DND-41 (cell line): ENCODE data around the gene CTTNBP2NL.

Experiments
- ATAC-seq: fragments of 200-7000 bp; cut with Tn5 transposase; 3 replicates; pipeline ENCODE4 v1.9.1; 2021; ENCODE audit warnings: low read depth; ENCODE audit not compliant: insufficient read depth
- DNase-seq: peaks from one replicate; pipeline ENCODE4 v3.0.0-alpha.2; 2020
- H2AFZ ChIP-seq: 2 replicates; pipeline ENCODE4 v1.6.0; 2012; ENCODE audit warnings: low read depth, low read length
- H3K27ac ChIP-seq: 2 replicates; pipeline ENCODE4 v1.5.1; 2012; ENCODE audit warnings: low read length, inconsistent platforms
- H3K27me3 ChIP-seq: fragments of 200-600 bp; sonication (generic); 2 replicates; pipeline ENCODE4 v1.6.0; 2012; ENCODE audit warnings: low read length, mild to moderate bottlenecking, inconsistent platforms; ENCODE audit not compliant: insufficient read depth, poor library complexity
- H3K36me3 ChIP-seq: 2 replicates; pipeline ENCODE4 v1.5.1; 2012; ENCODE audit warnings: low read length, inconsistent platforms; ENCODE audit not compliant: insufficient read depth
- H3K4me1 ChIP-seq: 2 replicates; pipeline ENCODE4 v1.5.1; 2012; ENCODE audit warnings: mild to moderate bottlenecking, low read length; ENCODE audit not compliant: insufficient read depth
- H3K4me2 ChIP-seq: 2 replicates; pipeline ENCODE4 v1.6.0; 2012; ENCODE audit warnings: mild to moderate bottlenecking, moderate library complexity, low read length, inconsistent platforms; ENCODE audit not compliant: insufficient read depth
- H3K4me3 ChIP-seq, 2 experiments: fragments of 200-600 bp in 1 of 2; shearing (Covaris generic) in 1 of 2; 2 replicates each; pipeline ENCODE4 v1.5.1; 2012 to 2016; ENCODE audit warnings: inconsistent platforms in 2 of 2, low read length in 2 of 2, mild to moderate bottlenecking in 2 of 2, low read depth in 1 of 2, moderate library complexity in 1 of 2
- H3K79me2 ChIP-seq: 2 replicates; pipeline ENCODE4 v1.6.0; 2012; ENCODE audit warnings: low read length, inconsistent platforms; ENCODE audit not compliant: insufficient read depth
- H3K9ac ChIP-seq: 2 replicates; pipeline ENCODE4 v1.6.0; 2012; ENCODE audit warnings: low read depth, mild to moderate bottlenecking, inconsistent platforms, low read length, moderate library complexity
- H3K9me3 ChIP-seq: 2 replicates; pipeline ENCODE4 v1.5.1; 2012; ENCODE audit warnings: low read length, moderate library complexity, mild to moderate bottlenecking, inconsistent platforms; ENCODE audit not compliant: insufficient read depth, severe bottlenecking
- H4K20me1 ChIP-seq: 2 replicates; pipeline ENCODE4 v1.6.0; 2012; ENCODE audit warnings: low read length; ENCODE audit not compliant: insufficient read depth
- CTCF ChIP-seq: IDR thresholded peaks from 2 replicates; pipeline ENCODE4 v1.5.1; 2012; ENCODE audit warnings: borderline replicate concordance, low read length, moderate library complexity, mild to moderate bottlenecking; ENCODE audit not compliant: poor library complexity, severe bottlenecking; ENCODE audit errors: extremely low read depth
- EZH2 ChIP-seq: IDR thresholded peaks from 3 replicates; pipeline ENCODE4 v1.6.1; 2012; ENCODE audit warnings: borderline replicate concordance, low read depth, mild to moderate bottlenecking, moderate library complexity, low read length, inconsistent platforms; ENCODE audit not compliant: severe bottlenecking

Gene CTTNBP2NL

GRCh38 chr1:112359961-112360767, 35.9 kb upstream of the CTTNBP2NL start:
- Histone ChIP-seq H3K27ac (no peak overlapping the region), H2AFZ (no peak overlapping the region), H3K36me3 (no peaks in the 10 kb centered on the region), H3K79me2 (no peaks in the 10 kb centered on the region), H3K9me3 (no peaks in the 10 kb centered on the region), H3K4me3 (no peak overlapping the region), H3K9ac (no peak overlapping the region), H3K4me1 (no peaks in the 10 kb centered on the region), H3K4me2 (no peak overlapping the region), H4K20me1 (no peaks in the 10 kb centered on the region), H3K27me3 (peaks cover 20% of the 10 kb centered on the region)
- no peak for DNase-seq
- TF ChIP-seq EZH2 (no peak), CTCF (no peak)
- no peak for ATAC-seq

GRCh38 chr1:112363636-112364035, 32.4 kb upstream of the CTTNBP2NL start:
- Histone ChIP-seq H3K4me3 (no peak overlapping the region), H2AFZ (no peak overlapping the region), H3K27me3 (peaks cover 15% of the 10 kb centered on the region), H3K27ac (no peak overlapping the region), H3K79me2 (no peaks in the 10 kb centered on the region), H3K9me3 (no peaks in the 10 kb centered on the region), H3K36me3 (no peaks in the 10 kb centered on the region), H3K4me1 (no peaks in the 10 kb centered on the region), H4K20me1 (no peaks in the 10 kb centered on the region), H3K4me2 (no peak overlapping the region), H3K9ac (no peak overlapping the region)
- ATAC-seq (no peak), DNase-seq (no peak)
- no peak for TF ChIP-seq EZH2
- TF ChIP-seq CTCF: no peak

- Histone ChIP-seq H3K27ac (no peak overlapping the region), H3K9me3 (no peaks in the 10 kb centered on the region), H3K79me2 (no peaks in the 10 kb centered on the region), H3K27me3 (peaks cover 9% of the 10 kb centered on the region), H2AFZ (no peak overlapping the region), H3K36me3 (no peaks in the 10 kb centered on the region), H3K9ac (no peak overlapping the region), H3K4me2 (no peak overlapping the region), H4K20me1 (no peaks in the 10 kb centered on the region), H3K4me3 (no peak overlapping the region), H3K4me1 (peaks cover 3% of the 10 kb centered on the region; the same call in 1 of the 2 replicates)
- ATAC-seq (no peak), DNase-seq (no peak)
- TF ChIP-seq EZH2: no peak
- TF ChIP-seq CTCF: no peak
These were observed 27.8 kb upstream of the CTTNBP2NL start for GRCh38 chr1:112368198-112368597.
